Esophagus muscularis mucosa (tissue), 4 donors: ENCODE data around the gene SDR39U1. TPM values are rescaled to one million over a fixed set of nuclear protein-coding genes. Genes with fewer than 3 reads are reported as not detected.

Source experiments
- DNase-seq: peaks from one replicate; pipeline ENCODE4 v3.0.0-alpha.2; 2017; ENCODE audit errors: extremely low spot score
- H3K27ac ChIP-seq, 4 donors: fragments of 200-600 bp; sonication (generic); replicated peaks in 1 of 4; 1 replicate in 3 of 4; 2 replicates in 1 of 4; pipeline ENCODE4 v1.5.1; 2016 to 2019; ENCODE audit warnings: mild to moderate bottlenecking in 1 of 4
- H3K27me3 ChIP-seq, 4 donors: fragments of 200-600 bp; sonication (generic); one replicate each; pipeline versions ENCODE4 v1.5.1 to v1.6.0; 2016 to 2019
- H3K36me3 ChIP-seq, 4 donors: fragments of 200-600 bp; sonication (generic); one replicate each; pipeline ENCODE4 v1.5.1; 2016 to 2019
- H3K4me1 ChIP-seq, 4 donors: fragments of 200-600 bp; sonication (generic); one replicate each; pipeline ENCODE4 v1.5.1; 2016 to 2019
- H3K4me3 ChIP-seq, 4 donors: fragments of 200-600 bp; sonication (generic); 1 replicate in 2 of 4; 2 replicates in 2 of 4; pipeline ENCODE4 v1.5.1; 2016 to 2019; ENCODE audit warnings: mild to moderate bottlenecking in 4 of 4, moderate library complexity in 1 of 4
- H3K9me3 ChIP-seq, 4 donors: fragments of 200-600 bp; sonication (generic); 1 replicate in 3 of 4; 2 replicates in 1 of 4; pipeline ENCODE4 v1.5.1; 2016 to 2019
- EP300 ChIP-seq: sonication (generic); formaldehyde crosslinking; IDR thresholded peaks from one replicate; pipeline ENCODE4 v1.6.1; 2017; ENCODE audit warnings: antibody characterized with exemption
- POLR2A ChIP-seq: fragments of 450-650 bp; IDR thresholded peaks from one replicate; pipeline ENCODE4 v1.6.1; 2017; ENCODE audit warnings: antibody characterized with exemption, moderate library complexity, mild to moderate bottlenecking, low read depth
- POLR2AphosphoS5 ChIP-seq, 2 donors: sonication (generic); formaldehyde crosslinking; IDR thresholded peaks; one replicate each; pipeline ENCODE4 v1.6.1; 2017; ENCODE audit warnings: antibody characterized with exemption in 2 of 2
- WGBS: methylation state at CpG from one replicate; pipeline ENCODE4 v1.1.5; 2018; 5-methylcytosine and 5-hydroxymethylcytosine counted together
- intact Hi-C: fragments of 100-400 bp; cut with DNase I; formaldehyde crosslinking; loops from one replicate; pipeline ENCODE4 v1.15.1; 2023
- total RNA-seq, 4 donors: library from RNA; depleted of rRNA; stranded (reverse); fragments of >200 nt; gene quantifications; one replicate each; pipeline versions ENCODE4 v1.1.0 to v1.2.1, GENCODE V29; 2016
- TF ChIP-seq, protein P1 (sequence below), 3 experiments: fragments of 200-600 bp in 2 of 3; fragments of 450-650 bp in 1 of 3; sonication (generic) in 2 of 3; IDR thresholded peaks; one replicate each; pipeline ENCODE4 v1.5.1; 2017 to 2019; ENCODE audit warnings: antibody characterized with exemption in 3 of 3, mild to moderate bottlenecking in 2 of 3, moderate library complexity in 1 of 3

Gene SDR39U1
- total RNA-seq, 4 donors from 2014 or later: 23.9 to 48.6 (median 33.5) TPM

DNA sequence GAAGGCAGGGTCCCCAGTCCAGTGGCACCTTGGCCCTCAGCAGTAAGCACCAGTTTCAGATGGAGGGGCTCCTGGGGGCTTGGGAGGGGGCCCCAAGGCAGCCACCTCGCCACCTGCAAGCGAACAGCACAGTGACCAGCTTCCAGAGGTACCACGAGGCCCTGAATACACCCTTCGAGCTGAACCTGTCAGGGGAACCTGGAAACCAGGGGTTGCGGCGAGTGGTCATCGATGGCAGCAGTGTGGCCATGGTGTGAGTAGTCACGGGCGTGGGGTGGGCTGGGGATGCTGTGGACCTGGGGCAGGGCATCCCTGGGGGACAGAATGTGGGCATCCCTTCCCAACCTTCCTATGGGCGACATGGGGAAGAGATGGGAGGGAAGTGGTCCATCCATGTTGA lies 32.6 kb downstream of the SDR39U1 start:
- Histone ChIP-seq H3K27ac (no peak overlapping the region), H3K4me3 (no peak overlapping the region), H3K4me1 (peaks cover 0 to 17% (median 7%) of the 10 kb centered on the region in 4 donors), H3K27me3 (no peaks in the 10 kb centered on the region), H3K9me3 (no peaks in the 10 kb centered on the region), H3K36me3 (peaks cover 13 to 83% (median 69%) of the 10 kb centered on the region in 4 donors)
- intact Hi-C loops: no loop called here
- no peak for TF ChIP-seq POLR2A
- DNase-seq: no peak
- WGBS: 96% methylated on average over 10 of the region's 10 CpGs

DNA sequence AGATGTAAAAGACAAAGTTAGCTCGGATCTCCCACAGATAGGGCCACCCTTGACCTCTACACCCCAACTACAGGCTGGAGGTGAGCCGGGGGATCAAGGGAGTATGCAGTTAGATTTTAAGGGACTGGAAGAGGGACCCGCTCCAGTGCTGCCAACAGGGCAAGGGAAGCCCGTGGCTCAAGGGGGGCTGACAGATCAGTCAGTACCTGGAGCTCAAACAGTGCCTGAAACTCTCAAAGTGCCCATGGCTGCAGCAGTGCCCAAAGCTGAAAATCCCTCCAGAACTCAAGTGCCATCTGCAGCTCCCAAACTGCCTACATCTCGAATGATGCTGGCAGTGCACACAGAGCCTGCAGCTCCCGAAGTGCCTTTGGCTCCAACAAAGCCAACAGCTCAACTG lies 33.4 kb downstream of the SDR39U1 start:
- no peak for DNase-seq
- Histone ChIP-seq H3K27ac (no peak overlapping the region), H3K27me3 (no peaks in the 10 kb centered on the region), H3K36me3 (peaks cover 8 to 75% (median 61%) of the 10 kb centered on the region in 4 donors), H3K9me3 (no peaks in the 10 kb centered on the region), H3K4me1 (peaks cover 0 to 24% (median 12%) of the 10 kb centered on the region in 4 donors), H3K4me3 (no peak overlapping the region)
- WGBS: 80% methylated on average over 6 of the region's 6 CpGs
- intact Hi-C loops: no loop called here
- TF ChIP-seq POLR2AphosphoS5 (IDR thresholded peaks at IDR 0.05): no peak
- TF ChIP-seq POLR2A: no peak
- TF ChIP-seq, protein P1, sequence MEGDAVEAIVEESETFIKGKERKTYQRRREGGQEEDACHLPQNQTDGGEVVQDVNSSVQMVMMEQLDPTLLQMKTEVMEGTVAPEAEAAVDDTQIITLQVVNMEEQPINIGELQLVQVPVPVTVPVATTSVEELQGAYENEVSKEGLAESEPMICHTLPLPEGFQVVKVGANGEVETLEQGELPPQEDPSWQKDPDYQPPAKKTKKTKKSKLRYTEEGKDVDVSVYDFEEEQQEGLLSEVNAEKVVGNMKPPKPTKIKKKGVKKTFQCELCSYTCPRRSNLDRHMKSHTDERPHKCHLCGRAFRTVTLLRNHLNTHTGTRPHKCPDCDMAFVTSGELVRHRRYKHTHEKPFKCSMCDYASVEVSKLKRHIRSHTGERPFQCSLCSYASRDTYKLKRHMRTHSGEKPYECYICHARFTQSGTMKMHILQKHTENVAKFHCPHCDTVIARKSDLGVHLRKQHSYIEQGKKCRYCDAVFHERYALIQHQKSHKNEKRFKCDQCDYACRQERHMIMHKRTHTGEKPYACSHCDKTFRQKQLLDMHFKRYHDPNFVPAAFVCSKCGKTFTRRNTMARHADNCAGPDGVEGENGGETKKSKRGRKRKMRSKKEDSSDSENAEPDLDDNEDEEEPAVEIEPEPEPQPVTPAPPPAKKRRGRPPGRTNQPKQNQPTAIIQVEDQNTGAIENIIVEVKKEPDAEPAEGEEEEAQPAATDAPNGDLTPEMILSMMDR (IDR thresholded peaks at IDR 0.05): no peak
- TF ChIP-seq EP300: no peak

DNA sequence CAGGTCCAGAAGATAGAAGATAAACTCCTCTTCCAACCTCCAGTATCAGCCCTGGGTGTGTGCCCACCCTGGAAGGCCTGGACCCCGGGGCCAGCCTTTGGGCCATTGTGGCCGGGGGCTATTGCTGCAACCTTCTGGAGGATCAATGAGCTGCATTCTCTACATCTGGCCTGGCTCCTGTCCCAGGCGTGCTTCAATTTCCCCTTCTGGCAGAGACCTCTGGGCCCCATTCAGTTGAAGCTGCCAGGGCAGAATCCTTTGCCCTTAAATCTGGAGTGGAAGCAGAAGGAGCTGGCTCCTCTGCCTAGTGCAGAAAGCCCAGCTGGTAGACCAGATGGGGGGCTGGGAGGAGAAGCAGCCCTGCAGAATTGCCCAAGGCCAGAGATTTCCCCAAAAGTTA lies 33.8 kb downstream of the SDR39U1 start:
- no peaks in the 10 kb centered on the region for H3K27me3 ChIP-seq
- TF ChIP-seq, protein P1 (IDR thresholded peaks at IDR 0.05): no peak
- TF ChIP-seq POLR2A (no peak), EP300 (no peak), POLR2AphosphoS5 (IDR thresholded peaks at IDR 0.05) (no peak)
- DNase-seq: no peak
- no peak overlapping the region for H3K27ac ChIP-seq
- no peak overlapping the region for H3K4me3 ChIP-seq
- WGBS: 25% methylated on average over 1 of the region's 3 CpGs
- no peaks in the 10 kb centered on the region for H3K9me3 ChIP-seq
- peaks cover 7 to 71% (median 57%) of the 10 kb centered on the region in 4 donors for H3K36me3 ChIP-seq
- peaks cover 0 to 28% (median 16%) of the 10 kb centered on the region in 4 donors for H3K4me1 ChIP-seq
- intact Hi-C loops: no loop called here

DNA sequence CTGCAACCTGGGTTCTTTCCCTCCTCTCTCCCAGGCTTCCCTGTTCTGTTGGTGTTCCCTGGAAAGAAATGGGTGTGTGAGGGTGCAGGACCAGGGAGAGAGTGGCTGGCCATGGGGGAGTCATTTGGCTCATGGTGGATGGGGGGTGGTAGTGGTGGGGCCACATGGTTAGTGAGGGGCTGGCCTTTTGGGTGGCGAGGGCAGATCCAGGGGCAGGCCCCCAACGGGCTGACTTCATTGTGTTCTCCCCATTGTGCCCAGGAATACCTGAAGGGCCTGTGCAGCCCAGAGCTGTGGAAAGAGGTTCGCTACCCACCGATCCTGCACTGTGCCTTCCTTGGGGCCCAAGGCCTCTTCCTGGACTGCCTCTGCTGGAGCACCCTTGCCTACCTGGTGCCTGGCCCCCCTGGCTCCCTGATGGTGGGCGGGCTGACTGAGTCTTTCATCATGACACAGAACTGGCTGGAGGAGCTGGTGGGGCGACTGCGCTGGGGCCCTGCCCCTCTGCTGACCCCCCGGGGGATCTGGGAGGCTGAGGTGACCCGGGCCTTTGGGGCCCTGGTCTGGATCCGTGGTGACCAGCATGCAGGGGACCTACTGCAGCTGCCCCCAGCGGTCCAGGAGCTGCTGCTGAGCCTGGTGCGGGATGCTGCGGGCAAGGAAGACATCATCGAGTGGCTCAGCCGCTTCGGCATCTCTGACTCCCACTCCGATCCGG lies 34.8 kb downstream of the SDR39U1 start:
- intact Hi-C loops: no loop called here

DNA sequence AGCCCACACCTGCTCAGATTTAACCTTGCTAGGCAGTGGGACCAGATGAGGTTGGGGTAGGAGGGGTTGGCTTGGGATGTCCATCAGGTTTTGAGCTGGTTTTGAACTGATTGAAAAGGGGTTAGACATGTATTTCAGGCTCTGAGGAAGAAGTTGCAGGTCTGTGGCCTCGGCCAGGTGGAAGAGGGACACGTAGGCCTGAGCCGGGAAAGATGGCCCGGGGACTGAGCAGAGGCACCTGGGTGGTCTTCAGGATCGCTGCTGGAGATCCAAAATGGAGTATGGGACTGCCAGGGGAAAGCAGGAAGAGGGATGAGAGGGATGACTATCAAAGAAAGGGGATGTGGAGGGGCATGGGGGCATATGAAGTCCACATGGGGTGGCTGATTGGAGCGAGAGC lies 36.2 kb downstream of the SDR39U1 start:
- intact Hi-C loops: no loop called here
- no peaks in the 10 kb centered on the region for H3K9me3 ChIP-seq
- H3K36me3 ChIP-seq: peaks cover 5 to 48% (median 40%) of the 10 kb centered on the region in 4 donors
- WGBS: 94% methylated on average over 6 of the region's 6 CpGs
- no peak overlapping the region for H3K27ac ChIP-seq
- peaks cover 23 to 46% (median 35%) of the 10 kb centered on the region in 4 donors for H3K4me1 ChIP-seq
- no peak overlapping the region for H3K4me3 ChIP-seq
- H3K27me3 ChIP-seq: no peaks in the 10 kb centered on the region
- DNase-seq: no peak
- TF ChIP-seq POLR2A (no peak), POLR2AphosphoS5 (IDR thresholded peaks at IDR 0.05) (no peak), EP300 (no peak)
- TF ChIP-seq, protein P1 (IDR thresholded peaks at IDR 0.05): no peak

More for the DNA sequence above, 34.8 kb downstream of the SDR39U1 start:
- DNase-seq: no peak
- no peak overlapping the region for H3K4me3 ChIP-seq
- H3K36me3 ChIP-seq: peaks cover 5 to 61% (median 48%) of the 10 kb centered on the region in 4 donors
- WGBS: 90% methylated on average over 12 of the region's 18 CpGs
- TF ChIP-seq POLR2A (no peak), EP300 (no peak), POLR2AphosphoS5 (IDR thresholded peaks at IDR 0.05) (no peak)
- TF ChIP-seq, protein P1 (IDR thresholded peaks at IDR 0.05): no peak
- H3K9me3 ChIP-seq: no peaks in the 10 kb centered on the region
- H3K27ac ChIP-seq: no peak overlapping the region
- no peaks in the 10 kb centered on the region for H3K27me3 ChIP-seq
- peaks cover 9 to 38% (median 26%) of the 10 kb centered on the region in 4 donors for H3K4me1 ChIP-seq
